GM12878 (cell line): ENCODE results near the gene SCIMP. TPM values are rescaled to one million over a fixed set of nuclear protein-coding genes. Genes with fewer than 3 reads are reported as not detected.

ENCODE experiments used
- ATAC-seq: fragments of 200-7000 bp; cut with Tn5 transposase; 3 replicates; pipeline ENCODE4 v1.9.1; 2020; ENCODE audit warnings: mild to moderate bottlenecking, moderate library complexity
- BruUV-seq: library from RNA; stranded (reverse); fragments of 400-500 nt; replicated peaks from 2 replicates; lab custom pipeline; 2021; lab: Mats Ljungman, UMichigan
- CTCF ChIA-PET: fragments of 300-600 bp; sonication (Branson Sonifier 250); formaldehyde crosslinking; extraction: SDS; loops from one replicate; lab custom pipeline; 2021; ENCODE audit warnings: inconsistent platforms; lab: Yijun Ruan, JAX
- POLR2A ChIA-PET: fragments of 350-600 bp; formaldehyde crosslinking; extraction: SDS; loops from one replicate; lab custom pipeline; 2021; ENCODE audit warnings: inconsistent platforms; lab: Charles Lee
- RAD21 ChIA-PET: fragments of 300-600 bp; sonication (Branson Sonifier 250); formaldehyde crosslinking; loops from one replicate; lab custom pipeline; 2023; ENCODE audit warnings: antibody characterized with exemption; ENCODE audit not compliant: unreplicated experiment; lab: Charles Lee
- SMC1A ChIA-PET: fragments of 300-600 bp; sonication (Branson Sonifier 250); formaldehyde crosslinking; loops from one replicate; lab custom pipeline; 2023; ENCODE audit not compliant: unreplicated experiment, uncharacterized antibody; lab: Charles Lee
- DNase-seq: peaks from one replicate; pipeline ENCODE4 v3.0.0-alpha.2; 2011; ENCODE audit warnings: low read depth, low spot score
- FAIRE-seq: peaks from 3 replicates; lab custom pipeline; 2011; peaks lifted over from hg19 to GRCh38; lab: Jason Lieb, UNC
- H2AFZ ChIP-seq: 2 replicates; pipeline ENCODE4 v1.6.0; 2011; ENCODE audit warnings: low read depth, low read length, control low read depth; ENCODE audit not compliant: control insufficient read depth
- H3K27ac ChIP-seq: 2 replicates; pipeline ENCODE4 v1.5.1; 2011; ENCODE audit warnings: control low read depth; ENCODE audit not compliant: control insufficient read depth, insufficient read depth
- H3K27me3 ChIP-seq, 2 experiments: replicated peaks in 1 of 2; 2 replicates each; pipeline versions ENCODE4 v1.6.0 to v1.6.1; 2011; ENCODE audit warnings: low read length in 1 of 2; ENCODE audit not compliant: control insufficient read depth in 2 of 2, insufficient read depth in 2 of 2
- H3K36me3 ChIP-seq, 2 experiments: 2 replicates each; pipeline ENCODE4 v1.5.1; 2011; ENCODE audit warnings: low read length in 1 of 2; ENCODE audit not compliant: control insufficient read depth in 2 of 2, insufficient read depth in 2 of 2
- H3K4me1 ChIP-seq: 2 replicates; pipeline ENCODE4 v1.6.1; 2011; ENCODE audit warnings: mild to moderate bottlenecking, low read length, moderate library complexity, mixed read lengths; ENCODE audit not compliant: control insufficient read depth, insufficient read depth
- H3K4me2 ChIP-seq: 2 replicates; pipeline ENCODE4 v1.6.0; 2011; ENCODE audit warnings: control low read depth; ENCODE audit not compliant: control insufficient read depth, insufficient read depth
- H3K4me3 ChIP-seq: fragments of 200-600 bp; sonication (generic); 2 replicates; pipeline ENCODE4 v1.5.1; 2016
- H3K79me2 ChIP-seq: 2 replicates; pipeline ENCODE4 v1.6.0; 2011; ENCODE audit warnings: low read length; ENCODE audit not compliant: control insufficient read depth, insufficient read depth
- H3K9ac ChIP-seq: 2 replicates; pipeline ENCODE4 v1.8.0; 2011; ENCODE audit warnings: low read length, control low read depth, mixed read lengths; ENCODE audit not compliant: control insufficient read depth, insufficient read depth
- H3K9me3 ChIP-seq: replicated peaks from 3 replicates; pipeline ENCODE4 v1.5.1; 2011; ENCODE audit warnings: mild to moderate bottlenecking, low read length; ENCODE audit not compliant: control insufficient read depth, insufficient read depth
- H4K20me1 ChIP-seq: 2 replicates; pipeline ENCODE4 v1.6.0; 2011; ENCODE audit not compliant: control insufficient read depth, insufficient read depth
- BCL11A ChIP-seq: IDR thresholded peaks from 2 replicates; pipeline ENCODE4 v1.6.1; 2011; ENCODE audit warnings: low read depth, low read length
- CHD4 ChIP-seq: fragments of 200-600 bp; sonication (generic); IDR thresholded peaks from 2 replicates; pipeline ENCODE4 v1.6.1; 2016; ENCODE audit warnings: mild to moderate bottlenecking
- EGR1 ChIP-seq, 2 experiments: IDR thresholded peaks; 1 replicate in 1 of 2; 2 replicates in 1 of 2; pipeline ENCODE4 v1.6.1; 2011 to 2012; ENCODE audit warnings: low read depth in 2 of 2, low read length in 2 of 2, borderline replicate concordance in 1 of 2, mild to moderate bottlenecking in 1 of 2, moderate library complexity in 1 of 2
- PML ChIP-seq: IDR thresholded peaks from 2 replicates; pipeline ENCODE4 v1.6.1; 2012; ENCODE audit warnings: low read length, inconsistent platforms
- SREBF1 ChIP-seq: IDR thresholded peaks from 2 replicates; pipeline ENCODE4 v1.6.1; 2012; ENCODE audit warnings: mild to moderate bottlenecking, low read length
- SRF ChIP-seq, 2 experiments: IDR thresholded peaks; 2 replicates each; pipeline ENCODE4 v1.6.1; 2011; ENCODE audit warnings: low read depth in 2 of 2, low read length in 2 of 2, mild to moderate bottlenecking in 1 of 2, moderate library complexity in 1 of 2
- STAT1 ChIP-seq: fragments of 450-650 bp; conservative IDR thresholded peaks from 2 replicates; pipeline ENCODE4 v1.6.1; 2014; ENCODE audit warnings: antibody characterized with exemption, mild to moderate bottlenecking
- WGBS: methylation state at CpG from one replicate; pipeline ENCODE4 v1.1.6; 2016; ENCODE audit warnings: low lambda C conversion rate; ENCODE audit not compliant: insufficient replicate concordance, insufficient coverage; ENCODE audit errors: missing lambda C conversion rate; 5-methylcytosine and 5-hydroxymethylcytosine counted together
- in situ Hi-C: fragments of 300-500 bp; cut with MboI; formaldehyde crosslinking; loops from 9 replicates; pipeline ENCODE4 v1.14.3; 2018; ENCODE audit warnings: mixed read lengths
- intact Hi-C: fragments of 100-400 bp; cut with micrococcal nuclease; formaldehyde crosslinking; loops from one replicate; pipeline ENCODE4 v1.14.2; 2022; ENCODE audit not compliant: unreplicated experiment
- polyA plus RNA-seq, 11 experiments: library from polyadenylated mRNA; depleted of rRNA in 4 of 11; unstranded in 6 of 11; stranded (reverse) in 5 of 11; fragments of >200 nt; fragmentation: Nextera tagmentation in 4 of 11; fragmentation: Illumina TruSeq in 1 of 11; extraction: Ambion mirVana in 4 of 11; extraction: Trizol in 1 of 11; gene quantifications; 1 replicate in 1 of 11; 2 replicates in 10 of 11; pipeline versions ENCODE4 v1.2.1 to v1.2.3, GENCODE V29; 2011 to 2016; ENCODE audit warnings: inconsistent platforms in 2 of 11, missing spikeins in 2 of 11, low read depth in 1 of 11
- total RNA-seq, 4 experiments: library from RNA; depleted of rRNA in 3 of 4; stranded (reverse); fragments of >200 nt in 3 of 4; fragmentation: Illumina TruSeq in 1 of 4; extraction: Trizol in 1 of 4; gene quantifications; 2 replicates each; pipeline versions ENCODE4 v1.2.1 to v1.2.3, GENCODE V29; 2013 to 2021
- TF ChIP-seq, protein P1 (sequence below): IDR thresholded peaks from 2 replicates; pipeline ENCODE4 v1.6.1; 2012; ENCODE audit warnings: mild to moderate bottlenecking, low read depth, low read length
- TF ChIP-seq, protein P2 (sequence below): fragments of 450-650 bp; IDR thresholded peaks from 2 replicates; pipeline ENCODE4 v1.6.1; 2014; ENCODE audit warnings: mild to moderate bottlenecking
- TF ChIP-seq, protein P3 (sequence below): fragments of 450-650 bp; IDR thresholded peaks from 2 replicates; pipeline ENCODE4 v1.6.1; 2017; ENCODE audit warnings: mild to moderate bottlenecking, moderate library complexity
- TF ChIP-seq, protein P4 (sequence below): fragments of 450-650 bp; IDR thresholded peaks from 2 replicates; pipeline ENCODE4 v1.6.1; 2017; ENCODE audit warnings: antibody characterized with exemption, mild to moderate bottlenecking, moderate library complexity

Gene SCIMP
- total and polyA plus RNA-seq, 10 of the 15 experiments (the other 5 are each of a cell fraction or from before 2014, with no cell fraction given): 56.7 to 151 (median 95.0) TPM

DNA sequence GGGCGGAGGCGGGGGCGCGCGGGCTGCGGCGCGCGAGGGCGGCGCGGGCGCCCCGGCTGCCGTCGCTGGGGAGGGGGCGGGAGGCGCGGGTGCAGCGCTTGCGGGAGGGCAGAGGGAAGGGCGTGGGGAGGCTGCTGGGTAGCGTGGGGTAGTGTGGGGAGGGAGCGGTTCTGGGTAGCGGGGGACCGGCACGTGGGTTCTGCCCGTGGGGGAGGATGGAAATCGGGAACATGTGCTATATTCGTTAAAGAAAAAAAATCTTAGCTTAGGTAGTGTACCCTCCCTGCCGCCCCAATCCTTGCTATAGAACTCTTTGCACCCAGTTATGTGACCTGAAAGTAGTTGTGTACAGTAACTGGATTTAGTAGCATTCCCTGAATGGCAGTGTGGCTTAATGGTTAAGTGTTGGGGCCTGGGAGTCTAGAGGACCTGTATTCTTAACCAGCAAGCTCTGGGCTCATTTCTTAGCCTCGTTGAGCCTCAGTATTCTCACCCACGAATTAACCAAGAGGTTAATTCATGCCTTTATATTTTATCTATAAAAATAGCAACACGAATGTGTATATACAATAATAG lies 48.1 kb upstream of the SCIMP start:
- DNase-seq (no peak), FAIRE-seq (no peak), ATAC-seq (peak; percentile 13)
- H3K27ac ChIP-seq: peak overlapping the region; percentile 78
- H4K20me1 ChIP-seq: no peaks in the 10 kb centered on the region
- peaks cover 55% of the 10 kb centered on the region for H3K79me2 ChIP-seq
- ChIA-PET CTCF (interaction anchor here (0.7 to 1.5 kb wide), 4 partner anchors 22 to 265 kb away, joined by 4 to 7 read pairs (median 4); no protein-coding TSS in a partner anchor), POLR2A (interaction anchor here (0.6 to 7.1 kb wide), 6 partner anchors 11 to 331 kb away, joined by 3 to 45 read pairs (median 4); partner anchors contain the start of gene ENO3), RAD21 (interaction anchor here (1.0 to 1.9 kb wide), 6 partner anchors 14 to 137 kb away, joined by 3 to 4 read pairs (median 3); partner anchors contain the start of gene NUP88), SMC1A (interaction anchor here (0.8 to 6.1 kb wide), 5 partner anchors 15 to 89 kb away, joined by 3 to 65 read pairs (median 4); no protein-coding TSS in a partner anchor)
- H3K36me3 ChIP-seq: peaks cover 0 to 7% of the 10 kb centered on the region in 2 experiments; a peak in 1 of 4 replicates
- no peaks in the 10 kb centered on the region for H3K9me3 ChIP-seq
- peak overlapping the region; percentile 34; the same call in 1 of the 2 replicates for H2AFZ ChIP-seq
- peak overlapping the region; percentile 79 for H3K4me3 ChIP-seq
- in situ Hi-C loops (no loop called here), intact Hi-C loops (no loop called here)
- H3K4me1 ChIP-seq: peaks cover 14% of the 10 kb centered on the region
- peak overlapping the region; percentile 99 for H3K4me2 ChIP-seq
- under 1% methylated on average over 9 of the region's 34 CpGs for WGBS
- H3K27me3 ChIP-seq: no peaks in the 10 kb centered on the region
- peak overlapping the region; percentile 92 for H3K9ac ChIP-seq
- TSS peak; percentile 62 for BruUV-seq
- TF ChIP-seq PML: no peak
- TF ChIP-seq SRF (IDR thresholded peaks at IDR 0.05; ENCODE audit: low read depth in 2 of 2, low read length in 2 of 2): no peak
- no peak for TF ChIP-seq STAT1
- TF ChIP-seq, protein P1, sequence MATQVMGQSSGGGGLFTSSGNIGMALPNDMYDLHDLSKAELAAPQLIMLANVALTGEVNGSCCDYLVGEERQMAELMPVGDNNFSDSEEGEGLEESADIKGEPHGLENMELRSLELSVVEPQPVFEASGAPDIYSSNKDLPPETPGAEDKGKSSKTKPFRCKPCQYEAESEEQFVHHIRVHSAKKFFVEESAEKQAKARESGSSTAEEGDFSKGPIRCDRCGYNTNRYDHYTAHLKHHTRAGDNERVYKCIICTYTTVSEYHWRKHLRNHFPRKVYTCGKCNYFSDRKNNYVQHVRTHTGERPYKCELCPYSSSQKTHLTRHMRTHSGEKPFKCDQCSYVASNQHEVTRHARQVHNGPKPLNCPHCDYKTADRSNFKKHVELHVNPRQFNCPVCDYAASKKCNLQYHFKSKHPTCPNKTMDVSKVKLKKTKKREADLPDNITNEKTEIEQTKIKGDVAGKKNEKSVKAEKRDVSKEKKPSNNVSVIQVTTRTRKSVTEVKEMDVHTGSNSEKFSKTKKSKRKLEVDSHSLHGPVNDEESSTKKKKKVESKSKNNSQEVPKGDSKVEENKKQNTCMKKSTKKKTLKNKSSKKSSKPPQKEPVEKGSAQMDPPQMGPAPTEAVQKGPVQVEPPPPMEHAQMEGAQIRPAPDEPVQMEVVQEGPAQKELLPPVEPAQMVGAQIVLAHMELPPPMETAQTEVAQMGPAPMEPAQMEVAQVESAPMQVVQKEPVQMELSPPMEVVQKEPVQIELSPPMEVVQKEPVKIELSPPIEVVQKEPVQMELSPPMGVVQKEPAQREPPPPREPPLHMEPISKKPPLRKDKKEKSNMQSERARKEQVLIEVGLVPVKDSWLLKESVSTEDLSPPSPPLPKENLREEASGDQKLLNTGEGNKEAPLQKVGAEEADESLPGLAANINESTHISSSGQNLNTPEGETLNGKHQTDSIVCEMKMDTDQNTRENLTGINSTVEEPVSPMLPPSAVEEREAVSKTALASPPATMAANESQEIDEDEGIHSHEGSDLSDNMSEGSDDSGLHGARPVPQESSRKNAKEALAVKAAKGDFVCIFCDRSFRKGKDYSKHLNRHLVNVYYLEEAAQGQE: no peak
- TF ChIP-seq, protein P2, sequence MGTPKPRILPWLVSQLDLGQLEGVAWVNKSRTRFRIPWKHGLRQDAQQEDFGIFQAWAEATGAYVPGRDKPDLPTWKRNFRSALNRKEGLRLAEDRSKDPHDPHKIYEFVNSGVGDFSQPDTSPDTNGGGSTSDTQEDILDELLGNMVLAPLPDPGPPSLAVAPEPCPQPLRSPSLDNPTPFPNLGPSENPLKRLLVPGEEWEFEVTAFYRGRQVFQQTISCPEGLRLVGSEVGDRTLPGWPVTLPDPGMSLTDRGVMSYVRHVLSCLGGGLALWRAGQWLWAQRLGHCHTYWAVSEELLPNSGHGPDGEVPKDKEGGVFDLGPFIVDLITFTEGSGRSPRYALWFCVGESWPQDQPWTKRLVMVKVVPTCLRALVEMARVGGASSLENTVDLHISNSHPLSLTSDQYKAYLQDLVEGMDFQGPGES: no peak
- TF ChIP-seq, protein P3, sequence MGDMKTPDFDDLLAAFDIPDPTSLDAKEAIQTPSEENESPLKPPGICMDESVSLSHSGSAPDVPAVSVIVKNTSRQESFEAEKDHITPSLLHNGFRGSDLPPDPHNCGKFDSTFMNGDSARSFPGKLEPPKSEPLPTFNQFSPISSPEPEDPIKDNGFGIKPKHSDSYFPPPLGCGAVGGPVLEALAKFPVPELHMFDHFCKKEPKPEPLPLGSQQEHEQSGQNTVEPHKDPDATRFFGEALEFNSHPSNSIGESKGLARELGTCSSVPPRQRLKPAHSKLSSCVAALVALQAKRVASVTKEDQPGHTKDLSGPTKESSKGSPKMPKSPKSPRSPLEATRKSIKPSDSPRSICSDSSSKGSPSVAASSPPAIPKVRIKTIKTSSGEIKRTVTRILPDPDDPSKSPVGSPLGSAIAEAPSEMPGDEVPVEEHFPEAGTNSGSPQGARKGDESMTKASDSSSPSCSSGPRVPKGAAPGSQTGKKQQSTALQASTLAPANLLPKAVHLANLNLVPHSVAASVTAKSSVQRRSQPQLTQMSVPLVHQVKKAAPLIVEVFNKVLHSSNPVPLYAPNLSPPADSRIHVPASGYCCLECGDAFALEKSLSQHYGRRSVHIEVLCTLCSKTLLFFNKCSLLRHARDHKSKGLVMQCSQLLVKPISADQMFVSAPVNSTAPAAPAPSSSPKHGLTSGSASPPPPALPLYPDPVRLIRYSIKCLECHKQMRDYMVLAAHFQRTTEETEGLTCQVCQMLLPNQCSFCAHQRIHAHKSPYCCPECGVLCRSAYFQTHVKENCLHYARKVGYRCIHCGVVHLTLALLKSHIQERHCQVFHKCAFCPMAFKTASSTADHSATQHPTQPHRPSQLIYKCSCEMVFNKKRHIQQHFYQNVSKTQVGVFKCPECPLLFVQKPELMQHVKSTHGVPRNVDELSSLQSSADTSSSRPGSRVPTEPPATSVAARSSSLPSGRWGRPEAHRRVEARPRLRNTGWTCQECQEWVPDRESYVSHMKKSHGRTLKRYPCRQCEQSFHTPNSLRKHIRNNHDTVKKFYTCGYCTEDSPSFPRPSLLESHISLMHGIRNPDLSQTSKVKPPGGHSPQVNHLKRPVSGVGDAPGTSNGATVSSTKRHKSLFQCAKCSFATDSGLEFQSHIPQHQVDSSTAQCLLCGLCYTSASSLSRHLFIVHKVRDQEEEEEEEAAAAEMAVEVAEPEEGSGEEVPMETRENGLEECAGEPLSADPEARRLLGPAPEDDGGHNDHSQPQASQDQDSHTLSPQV: no peak
- TF ChIP-seq EGR1 (IDR thresholded peaks at IDR 0.05; ENCODE audit: borderline replicate concordance in 1 of 2, low read depth in 2 of 2, low read length in 2 of 2): peak in 1 of 2 experiments; percentile 69; a peak in 1 of 3 replicates
- no peak for TF ChIP-seq SREBF1
- no peak for TF ChIP-seq CHD4
- no peak for TF ChIP-seq BCL11A
- TF ChIP-seq, protein P4, sequence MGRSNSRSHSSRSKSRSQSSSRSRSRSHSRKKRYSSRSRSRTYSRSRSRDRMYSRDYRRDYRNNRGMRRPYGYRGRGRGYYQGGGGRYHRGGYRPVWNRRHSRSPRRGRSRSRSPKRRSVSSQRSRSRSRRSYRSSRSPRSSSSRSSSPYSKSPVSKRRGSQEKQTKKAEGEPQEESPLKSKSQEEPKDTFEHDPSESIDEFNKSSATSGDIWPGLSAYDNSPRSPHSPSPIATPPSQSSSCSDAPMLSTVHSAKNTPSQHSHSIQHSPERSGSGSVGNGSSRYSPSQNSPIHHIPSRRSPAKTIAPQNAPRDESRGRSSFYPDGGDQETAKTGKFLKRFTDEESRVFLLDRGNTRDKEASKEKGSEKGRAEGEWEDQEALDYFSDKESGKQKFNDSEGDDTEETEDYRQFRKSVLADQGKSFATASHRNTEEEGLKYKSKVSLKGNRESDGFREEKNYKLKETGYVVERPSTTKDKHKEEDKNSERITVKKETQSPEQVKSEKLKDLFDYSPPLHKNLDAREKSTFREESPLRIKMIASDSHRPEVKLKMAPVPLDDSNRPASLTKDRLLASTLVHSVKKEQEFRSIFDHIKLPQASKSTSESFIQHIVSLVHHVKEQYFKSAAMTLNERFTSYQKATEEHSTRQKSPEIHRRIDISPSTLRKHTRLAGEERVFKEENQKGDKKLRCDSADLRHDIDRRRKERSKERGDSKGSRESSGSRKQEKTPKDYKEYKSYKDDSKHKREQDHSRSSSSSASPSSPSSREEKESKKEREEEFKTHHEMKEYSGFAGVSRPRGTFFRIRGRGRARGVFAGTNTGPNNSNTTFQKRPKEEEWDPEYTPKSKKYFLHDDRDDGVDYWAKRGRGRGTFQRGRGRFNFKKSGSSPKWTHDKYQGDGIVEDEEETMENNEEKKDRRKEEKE: no peak
